GM19395 (cell line): ENCODE data around the gene CTNNA2.

Experiments
- ATAC-seq: cut with Tn5 transposase; IDR thresholded peaks from one replicate; pipeline ENCODE4 v1.9.1; 2021; ENCODE audit warnings: mild to moderate bottlenecking, moderate library complexity; ENCODE audit not compliant: unreplicated experiment

Gene CTNNA2

GRCh38 chr2:79611448-79612016 lies 98.7 kb downstream of the CTNNA2 start:
- no peak for ATAC-seq

GRCh38 chr2:79612999-79613398 lies 100.1 kb downstream of the CTNNA2 start:
- no peak for ATAC-seq

GRCh38 chr2:79619442-79619841 lies 106.6 kb downstream of the CTNNA2 start:
- no peak for ATAC-seq

GRCh38 chr2:79619976-79620375 lies 107.1 kb downstream of the CTNNA2 start:
- ATAC-seq, result no peak

- ATAC-seq, result no peak
Observed at GRCh38 chr2:79620679-79621078, 107.8 kb downstream of the CTNNA2 start.

GRCh38 chr2:79621252-79621651 lies 108.4 kb downstream of the CTNNA2 start:
- no peak for ATAC-seq

GRCh38 chr2:79621755-79622154 lies 108.9 kb downstream of the CTNNA2 start:
- no peak for ATAC-seq

GRCh38 chr2:79622508-79622907 lies 109.7 kb downstream of the CTNNA2 start:
- ATAC-seq, result no peak

GRCh38 chr2:79627237-79627636 lies 114.4 kb downstream of the CTNNA2 start:
- no peak for ATAC-seq

- no peak for ATAC-seq
Observed at GRCh38 chr2:79630060-79630459, 117.2 kb downstream of the CTNNA2 start.

GRCh38 chr2:79630972-79631557 lies 118.2 kb downstream of the CTNNA2 start:
- ATAC-seq, result no peak

- no peak for ATAC-seq
Observed at GRCh38 chr2:79638410-79638809, 125.6 kb downstream of the CTNNA2 start.

GRCh38 chr2:79638954-79639353 lies 126.1 kb downstream of the CTNNA2 start:
- ATAC-seq, result no peak

- ATAC-seq, result no peak
Observed at GRCh38 chr2:79640001-79640400, 127.2 kb downstream of the CTNNA2 start.

- no peak for ATAC-seq
Observed at GRCh38 chr2:79649531-79649930, 136.7 kb downstream of the CTNNA2 start.

- ATAC-seq, result no peak
Observed at GRCh38 chr2:79660557-79660956, 147.7 kb downstream of the CTNNA2 start.

- ATAC-seq, result no peak
Observed at GRCh38 chr2:79665091-79665490, 152.2 kb downstream of the CTNNA2 start.

GRCh38 chr2:79666430-79666829 lies 153.6 kb downstream of the CTNNA2 start:
- ATAC-seq, result no peak

GRCh38 chr2:79669714-79670113 lies 156.9 kb downstream of the CTNNA2 start:
- ATAC-seq, result no peak

GRCh38 chr2:79670198-79670597 lies 157.3 kb downstream of the CTNNA2 start:
- ATAC-seq, result no peak

GRCh38 chr2:79686884-79687283 lies 174.0 kb downstream of the CTNNA2 start:
- no peak for ATAC-seq

GRCh38 chr2:79695248-79695647 lies 182.4 kb downstream of the CTNNA2 start:
- no peak for ATAC-seq

GRCh38 chr2:79697200-79697599 lies 184.3 kb downstream of the CTNNA2 start:
- ATAC-seq, result no peak
